Measurements from ENCODE around the gene CDX4. TPM values are rescaled to one million over a fixed set of nuclear protein-coding genes. Genes with fewer than 3 reads are reported as not detected.
"Not testable (repeated sequence)": the region's sequence is repeated elsewhere in the genome, so short reads cannot be mapped to it uniquely, and the experiment has no call there.

CDX4 gene, protein sequence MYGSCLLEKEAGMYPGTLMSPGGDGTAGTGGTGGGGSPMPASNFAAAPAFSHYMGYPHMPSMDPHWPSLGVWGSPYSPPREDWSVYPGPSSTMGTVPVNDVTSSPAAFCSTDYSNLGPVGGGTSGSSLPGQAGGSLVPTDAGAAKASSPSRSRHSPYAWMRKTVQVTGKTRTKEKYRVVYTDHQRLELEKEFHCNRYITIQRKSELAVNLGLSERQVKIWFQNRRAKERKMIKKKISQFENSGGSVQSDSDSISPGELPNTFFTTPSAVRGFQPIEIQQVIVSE
- polyA plus RNA-seq (ENCODE audit: insufficient read length): not detected

DNA sequence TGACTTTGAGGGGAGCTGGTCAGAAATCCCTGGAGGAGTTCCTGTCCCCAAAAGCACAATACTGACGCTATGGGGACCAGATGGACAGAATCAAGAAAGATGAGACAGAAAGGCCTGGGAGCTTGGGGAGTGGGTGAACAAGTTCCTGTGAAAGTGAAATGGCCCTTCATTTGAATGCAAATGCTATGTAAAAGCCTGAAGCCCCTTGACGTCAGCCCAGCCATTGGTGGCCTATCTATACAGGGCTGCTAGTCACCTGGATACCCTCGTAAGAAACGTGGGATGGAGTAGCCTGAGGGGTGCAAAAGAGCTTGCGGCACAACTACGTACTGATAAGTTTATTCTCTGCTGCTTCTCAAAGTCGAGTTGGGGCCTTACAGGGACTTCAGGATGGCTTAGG lies at the start of gene CDX4:
CDX4 (plus strand) TSS at position 223 of the 400 bp plus-strand sequence. CDS start 201 bp downstream, outside the sequence.
- no peak for DNase-seq (ENCODE audit: low read depth)

DNA sequence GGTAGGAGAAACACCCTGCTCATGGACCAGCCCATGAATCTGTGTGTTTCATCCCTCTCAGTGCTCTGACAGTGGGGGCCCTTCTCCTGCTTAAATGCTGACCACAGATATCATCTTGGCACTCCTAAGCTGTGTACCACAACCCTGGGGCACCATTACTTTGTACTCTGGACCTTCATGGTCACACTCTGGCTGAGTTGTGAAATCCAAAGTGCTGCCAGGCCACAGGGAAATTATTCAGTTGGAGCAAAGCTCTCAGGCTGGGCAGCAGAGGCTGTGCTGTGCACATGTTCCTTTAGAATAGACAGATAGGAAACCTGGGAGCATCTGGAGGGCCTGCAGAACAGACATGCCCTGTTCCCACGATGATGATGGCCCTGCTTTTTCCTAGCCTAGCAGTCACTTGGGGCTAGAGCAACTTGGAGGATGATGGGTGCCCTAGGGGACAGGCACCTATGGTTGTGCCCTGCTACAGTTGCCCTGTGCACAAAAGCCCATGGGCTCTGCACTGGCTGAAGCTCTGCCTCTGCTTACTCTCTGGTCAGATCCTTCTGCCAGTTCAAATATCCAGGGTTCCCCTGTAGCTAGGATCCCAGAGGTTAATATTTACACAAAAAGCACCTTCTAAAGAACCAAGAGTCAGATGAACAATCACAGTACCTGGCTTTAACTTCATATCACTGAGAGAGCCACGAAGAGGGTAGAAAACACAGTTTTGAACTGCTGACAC lies 48.5 kb upstream of the CDX4 start:
- DNase-seq (ENCODE audit: low read depth): no peak

DNA sequence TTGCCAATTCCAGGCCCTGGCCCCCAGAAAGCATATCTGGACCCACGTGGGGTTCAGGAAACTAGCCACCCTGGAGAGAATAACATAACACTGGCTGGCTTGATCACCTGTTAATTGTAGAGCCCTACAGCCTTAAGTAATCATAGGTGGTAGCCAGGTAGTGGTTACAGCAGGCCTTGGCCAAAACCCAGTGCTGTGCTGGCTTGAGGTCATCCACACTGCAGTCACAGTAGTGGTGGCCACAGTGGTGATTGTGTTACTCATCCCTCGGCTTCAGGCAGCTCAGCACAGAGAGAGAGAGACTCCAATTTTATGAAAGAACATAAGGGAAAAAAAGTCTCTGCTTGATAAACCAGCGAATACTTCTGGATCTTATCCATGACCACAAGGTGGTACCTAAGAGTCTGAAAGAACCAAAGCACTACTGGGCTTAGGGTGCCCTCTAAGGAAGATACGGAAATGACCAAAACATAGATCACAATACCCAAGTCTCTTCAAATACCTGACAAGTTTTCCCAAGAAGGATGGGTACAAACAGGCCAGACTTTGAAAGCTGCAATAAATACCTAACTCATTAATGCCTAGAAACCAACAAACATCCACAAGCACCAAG lies 46.6 kb upstream of the CDX4 start:
- no peak for DNase-seq (ENCODE audit: low read depth)

DNA sequence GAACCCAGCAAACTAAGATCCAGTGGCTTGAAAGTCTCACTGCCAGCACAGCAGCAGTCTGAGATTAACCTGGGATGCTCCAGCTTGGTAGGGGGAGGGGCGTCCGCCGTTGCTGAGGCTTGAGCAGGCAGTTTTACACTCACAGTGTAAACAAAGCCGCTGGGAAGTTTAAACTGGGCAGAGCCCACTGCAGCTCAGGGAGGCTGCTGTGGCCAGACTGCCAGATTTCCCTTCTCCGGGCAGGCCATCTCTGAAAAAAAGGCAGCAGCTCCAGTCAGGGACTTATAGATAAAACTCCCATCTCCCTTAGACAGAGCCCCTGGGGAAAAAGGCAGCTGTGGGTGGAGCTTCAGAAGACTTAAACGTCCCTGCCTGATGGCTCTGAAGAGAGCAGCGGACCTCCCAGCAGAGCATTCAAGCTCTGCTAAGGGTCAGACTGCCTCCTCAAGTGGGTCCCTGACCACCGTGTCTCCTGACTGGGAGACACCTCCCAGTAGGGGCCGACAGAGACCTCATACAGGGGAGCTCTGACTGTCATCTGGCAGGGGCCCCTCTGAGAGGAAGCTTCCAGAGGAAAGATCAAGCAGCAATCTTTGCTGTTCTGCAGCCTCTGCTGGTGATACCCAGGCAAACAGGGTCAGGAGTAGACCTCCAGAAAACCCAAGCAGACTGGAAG lies 45.1 kb upstream of the CDX4 start:
- DNase-seq (ENCODE audit: low read depth): no peak

DNA sequence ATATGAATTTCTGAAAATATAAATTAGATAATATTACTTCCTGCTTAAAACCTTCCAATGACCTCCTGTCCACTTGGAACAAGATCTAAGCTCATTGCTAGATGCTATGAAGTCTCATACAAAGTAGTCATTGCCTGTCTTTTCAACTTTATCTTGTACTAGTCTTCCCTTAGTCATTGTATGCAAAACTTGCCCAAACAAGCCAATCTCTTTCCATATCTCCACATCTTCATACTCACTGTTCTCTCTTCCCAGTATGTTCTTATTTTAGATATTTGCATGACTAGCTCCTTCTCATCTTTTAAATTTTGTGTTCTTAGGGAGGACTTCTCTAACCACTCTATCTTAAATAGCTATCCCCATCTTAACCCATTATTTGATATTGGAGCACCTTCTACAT lies 33.9 kb upstream of the CDX4 start:
- DNase-seq (ENCODE audit: low read depth): no peak

DNA sequence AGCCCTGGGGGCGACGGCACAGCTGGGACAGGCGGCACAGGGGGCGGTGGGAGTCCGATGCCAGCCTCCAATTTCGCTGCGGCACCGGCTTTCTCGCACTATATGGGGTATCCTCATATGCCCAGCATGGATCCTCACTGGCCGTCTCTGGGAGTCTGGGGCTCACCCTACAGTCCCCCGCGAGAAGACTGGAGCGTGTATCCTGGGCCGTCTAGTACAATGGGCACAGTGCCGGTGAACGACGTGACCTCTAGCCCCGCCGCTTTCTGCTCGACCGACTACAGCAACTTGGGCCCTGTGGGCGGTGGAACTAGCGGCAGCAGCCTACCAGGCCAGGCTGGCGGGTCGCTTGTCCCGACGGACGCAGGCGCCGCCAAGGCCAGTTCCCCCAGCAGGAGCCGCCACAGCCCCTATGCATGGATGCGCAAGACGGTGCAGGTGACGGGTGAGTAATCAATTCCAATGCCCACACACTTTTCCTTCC lies 500 bp downstream of the CDX4 start:
- no peak for DNase-seq (ENCODE audit: low read depth)

DNA sequence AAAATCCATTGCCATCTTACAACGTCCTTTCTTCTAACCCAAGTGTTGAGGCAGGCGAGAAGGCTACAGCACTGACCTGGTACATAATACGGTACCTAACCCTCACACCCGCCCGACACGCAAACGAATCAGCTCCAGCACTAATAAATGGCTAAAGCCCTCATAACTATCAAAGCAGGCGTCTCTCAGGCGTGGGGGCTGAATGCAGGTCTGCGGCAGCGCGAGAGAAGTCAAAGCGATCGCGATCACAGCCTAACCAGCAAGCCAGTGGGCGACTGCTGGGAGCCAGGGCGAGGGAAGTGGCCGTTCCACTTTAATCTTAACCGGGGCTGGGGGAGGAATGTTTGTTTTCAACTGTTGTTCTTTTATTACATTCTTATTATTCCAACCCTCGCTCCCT lies 1.5 kb downstream of the CDX4 start:
- DNase-seq (ENCODE audit: low read depth): no peak

DNA sequence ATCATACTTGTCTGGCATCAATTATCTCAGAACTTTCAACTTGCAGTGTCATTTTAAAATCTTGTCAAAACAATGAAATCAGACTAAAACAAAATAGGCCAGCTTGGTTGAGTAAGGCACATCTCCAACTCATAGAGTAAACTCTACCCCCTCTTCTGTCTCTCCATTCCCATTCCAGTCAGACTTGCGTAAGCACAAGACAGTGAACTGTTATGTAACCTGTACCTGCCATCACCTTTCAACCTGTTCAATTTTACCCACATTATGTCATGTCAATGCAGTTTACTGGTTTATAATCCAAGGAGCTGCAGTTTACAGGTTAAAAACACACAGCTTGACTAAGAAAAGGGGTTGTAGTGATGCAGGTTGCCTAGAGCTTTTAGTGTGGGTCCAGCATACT lies 8.3 kb downstream of the CDX4 start:
- no peak for DNase-seq (ENCODE audit: low read depth)

DNA sequence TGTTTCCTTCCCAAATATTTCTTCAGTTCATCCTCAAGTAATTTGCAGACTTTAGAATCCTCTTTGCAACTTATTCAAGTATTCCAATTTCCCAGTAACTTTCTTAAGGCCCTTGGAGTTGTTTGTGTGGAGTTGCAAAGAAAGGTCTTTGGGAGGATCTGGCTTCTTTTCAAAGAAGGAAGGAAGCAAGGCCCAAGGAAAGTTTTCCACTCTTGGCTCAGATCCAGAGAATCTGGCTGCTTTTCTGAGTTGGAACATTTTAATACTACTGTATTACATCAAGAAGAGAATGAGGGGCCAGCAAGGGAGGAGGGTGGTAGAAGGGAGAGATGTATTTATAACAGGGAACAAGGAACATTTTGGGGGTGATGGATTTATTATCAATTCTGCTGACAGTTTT lies 10.5 kb downstream of the CDX4 start:
- peak; percentile 6 for DNase-seq (ENCODE audit: low read depth)

DNA sequence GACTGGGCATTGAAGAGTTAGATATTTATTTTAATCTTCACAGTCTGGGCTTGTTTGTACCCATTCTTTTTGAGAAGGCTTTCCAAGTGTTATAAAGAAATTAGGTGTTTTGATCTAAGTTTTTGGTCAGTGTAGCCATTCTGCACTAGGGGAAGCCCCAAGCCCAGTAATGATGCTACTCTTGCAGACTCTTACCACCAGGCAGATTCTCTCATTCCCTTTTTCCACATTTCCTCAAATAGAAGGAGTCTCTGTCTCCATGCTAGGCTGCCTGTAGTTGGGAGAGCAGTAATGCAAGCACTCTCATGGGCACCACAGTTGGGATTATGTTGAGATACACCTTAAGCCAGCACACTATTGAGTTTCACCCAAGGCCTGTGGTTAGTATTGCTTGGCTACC lies 21.5 kb downstream of the CDX4 start:
- DNase-seq (ENCODE audit: low read depth): no peak

DNA sequence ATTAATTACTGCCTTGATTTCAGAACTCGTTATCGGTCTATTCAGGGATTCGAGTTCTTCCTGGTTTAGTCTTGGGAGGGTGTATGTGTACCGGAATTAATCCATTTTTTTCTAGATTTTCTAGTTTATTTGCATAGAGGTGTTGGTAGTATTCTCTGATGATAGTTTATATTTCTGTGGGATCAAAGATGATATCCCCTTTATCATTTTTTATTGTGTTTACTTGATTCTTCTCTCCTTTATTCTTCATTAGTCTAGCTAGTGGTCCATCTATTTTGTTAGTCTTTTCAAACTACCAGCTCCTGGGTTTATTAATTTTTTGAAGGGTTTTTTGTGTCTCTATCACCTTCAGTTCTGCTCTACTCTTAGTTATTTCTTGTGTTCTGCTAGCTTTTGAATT lies 32.1 kb downstream of the CDX4 start:
- DNase-seq (ENCODE audit: low read depth): no peak

DNA sequence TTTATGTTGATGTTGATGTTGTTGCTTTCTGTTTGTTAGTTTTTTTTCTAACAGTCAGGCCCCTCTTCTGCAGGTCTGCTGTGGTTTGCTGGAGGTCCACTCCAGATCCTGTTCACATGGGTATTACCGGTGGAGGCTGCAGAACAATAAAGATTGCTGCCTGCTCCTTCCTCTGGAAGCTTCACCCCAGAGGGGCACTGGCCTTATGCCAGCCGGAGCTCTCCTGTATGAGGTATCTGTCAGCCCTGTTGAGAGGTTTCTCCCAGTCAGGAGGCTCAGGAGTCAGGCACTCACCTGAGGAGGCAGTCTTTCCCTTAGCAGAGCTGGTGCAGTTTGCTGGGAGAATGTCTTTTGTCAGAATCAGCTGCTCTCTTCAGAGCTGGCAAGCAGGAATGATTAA lies 34.7 kb downstream of the CDX4 start:
- DNase-seq (ENCODE audit: low read depth): no peak

DNA sequence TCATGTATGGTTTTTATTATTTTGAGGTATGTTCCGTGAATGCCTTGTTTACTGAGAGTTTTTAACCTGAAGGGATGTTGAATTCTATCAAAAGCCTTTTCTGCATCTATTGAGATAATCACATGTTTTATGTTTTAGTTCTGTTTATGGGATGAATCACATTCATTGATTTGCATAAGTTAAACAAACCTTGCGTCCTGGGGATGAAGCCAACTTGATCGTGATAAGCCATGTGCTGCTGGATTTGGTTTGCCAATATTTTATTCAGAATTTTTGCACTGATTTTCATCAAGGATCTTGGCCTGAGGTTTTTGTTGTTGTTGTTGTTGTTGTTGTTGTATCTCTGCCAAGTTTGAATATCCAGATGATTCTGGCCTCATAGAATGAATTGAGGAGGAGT lies 43.8 kb downstream of the CDX4 start:
- DNase-seq (ENCODE audit: low read depth): no peak

DNA sequence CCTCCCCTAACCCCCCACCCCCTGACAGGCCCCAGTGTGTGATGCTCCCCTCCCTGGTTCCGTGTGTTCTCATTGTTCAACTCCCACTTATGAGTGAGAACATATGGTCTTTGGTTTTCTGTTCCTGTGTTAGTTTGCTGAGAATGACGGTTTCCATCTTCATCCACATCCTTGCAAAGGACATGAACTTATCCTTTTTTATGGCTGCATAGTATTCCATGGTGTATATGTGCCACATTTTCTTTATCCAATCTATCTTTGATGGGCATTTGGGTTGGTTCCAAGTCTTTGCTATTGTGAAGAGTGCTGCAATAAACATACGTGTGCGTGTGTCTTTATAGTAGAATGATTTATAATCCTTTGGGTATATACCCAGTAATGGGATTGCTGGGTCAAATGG lies 45.3 kb downstream of the CDX4 start:
- not testable (repeated sequence) for DNase-seq (ENCODE audit: low read depth)

Other genes starting within 250 kb of the CDX4 start
- gene NAP1L2, start 232.2 kb upstream of the CDX4 start, polyA plus RNA-seq (ENCODE audit: insufficient read length): 0.54 TPM
- gene CHIC1, start 116.1 kb downstream of the CDX4 start, polyA plus RNA-seq (ENCODE audit: insufficient read length): 8.1 TPM

Measured in forelimb muscle (tissue), 1 donor.